ENCODE results near the gene INPP5F. TPM values are rescaled to one million over a fixed set of nuclear protein-coding genes. Genes with fewer than 3 reads are reported as not detected.

The INPP5F gene
- total and polyA plus RNA-seq, 9 of the 15 experiments (the other 6 are each of a cell fraction or from before 2014, with no cell fraction given), result 1.6 to 7.3 (median 6.0) TPM

- TF ChIP-seq POLR2AphosphoS5 (IDR thresholded peaks at IDR 0.05; ENCODE audit: control insufficient read depth, insufficient read depth, low read depth, low read length) (no peak), HES1 (IDR thresholded peaks at IDR 0.05; ENCODE audit: low read depth) (no peak), RFX5 (IDR thresholded peaks at IDR 0.05; ENCODE audit: low read depth, low read length) (no peak), C11orf30 (IDR thresholded peaks at IDR 0.05; ENCODE audit: low read depth) (no peak), ATF4 (CRISPR knock-in tag; IDR thresholded peaks at IDR 0.05) (no peak), THRA (IDR thresholded peaks at IDR 0.05) (no peak)
Measured at GRCh38 chr10:119749455-119749854, 23.6 kb downstream of the INPP5F start (continued).

Measured in K562 (cell line).